CD4-positive, alpha-beta T cell (primary cell): Measurements from ENCODE around the gene C5orf34. TPM values are rescaled to one million over a fixed set of nuclear protein-coding genes. Genes with fewer than 3 reads are reported as not detected.

Source experiments
- ATAC-seq: fragments of 200-7000 bp; cut with Tn5 transposase; one replicate; pipeline ENCODE4 v1.10.0; 2022; ENCODE audit warnings: mild to moderate bottlenecking; ENCODE audit not compliant: poor library complexity
- CTCF ChIA-PET: fragments of 350-600 bp; sonication (Branson Sonifier 250); formaldehyde crosslinking; loops from one replicate; lab custom pipeline; 2021; ENCODE audit warnings: antibody characterized with exemption, inconsistent platforms; lab: Charles Lee
- POLR2A ChIA-PET: fragments of 350-600 bp; sonication (Branson Sonifier 250); formaldehyde crosslinking; loops from one replicate; lab custom pipeline; 2021; ENCODE audit warnings: antibody characterized with exemption, inconsistent platforms; lab: Charles Lee
- DNase-seq, 14 experiments: peaks; one replicate each; pipeline ENCODE4 v3.0.0-alpha.2; 2013 to 2020; ENCODE audit warnings: mixed read lengths in 2 of 14
- H3K27ac ChIP-seq, 2 donors: one replicate each; pipeline versions ENCODE4 v1.5.1 to v1.7.0; 2013; ENCODE audit warnings: low read length in 2 of 2, low read depth in 1 of 2, mild to moderate bottlenecking in 1 of 2
- H3K27me3 ChIP-seq, 2 experiments: 1 replicate in 1 of 2; 2 replicates in 1 of 2; pipeline versions ENCODE4 v1.6.1 to v1.7.0; 2013; ENCODE audit warnings: low read length in 2 of 2, control low read depth in 1 of 2, mild to moderate bottlenecking in 1 of 2, moderate library complexity in 1 of 2; ENCODE audit not compliant: insufficient read depth in 2 of 2, control insufficient read depth in 1 of 2
- H3K36me3 ChIP-seq: one replicate; pipeline ENCODE4 v1.6.1; 2013; ENCODE audit warnings: low read length, control low read depth; ENCODE audit not compliant: insufficient read depth
- H3K4me1 ChIP-seq: one replicate; pipeline ENCODE4 v1.6.1; 2013; ENCODE audit warnings: low read length, control low read depth; ENCODE audit not compliant: insufficient read depth
- H3K4me3 ChIP-seq: one replicate; pipeline ENCODE4 v1.5.1; 2013; ENCODE audit warnings: mild to moderate bottlenecking, low read length, moderate library complexity
- H3K9me3 ChIP-seq, 2 experiments: 1 replicate in 1 of 2; 2 replicates in 1 of 2; pipeline versions ENCODE4 v1.6.1 to v1.7.0; 2013; ENCODE audit warnings: low read length in 2 of 2, mild to moderate bottlenecking in 2 of 2, control low read depth in 1 of 2, moderate library complexity in 1 of 2; ENCODE audit not compliant: control insufficient read depth in 1 of 2, insufficient read depth in 1 of 2
- H3K27ac Mint-ChIP-seq: one replicate; pipeline ENCODE4 v1.8.0; 2020; ENCODE audit warnings: mixed read lengths
- H3K27me3 Mint-ChIP-seq: one replicate; pipeline ENCODE4 v1.8.0; 2021; ENCODE audit warnings: mixed read lengths
- H3K36me3 Mint-ChIP-seq: one replicate; pipeline ENCODE4 v1.8.0; 2021; ENCODE audit warnings: low read depth, mixed read lengths
- H3K4me1 Mint-ChIP-seq: one replicate; pipeline ENCODE4 v1.8.0; 2021; ENCODE audit warnings: low read depth, mixed read lengths
- H3K4me3 Mint-ChIP-seq: one replicate; pipeline ENCODE4 v1.8.0; 2020; ENCODE audit warnings: mild to moderate bottlenecking, mixed read lengths
- H3K9me3 Mint-ChIP-seq: one replicate; pipeline ENCODE4 v1.8.0; 2020; ENCODE audit warnings: mixed read lengths
- intact Hi-C, 2 experiments: fragments of 100-400 bp; cut with DNase I in 1 of 2; cut with micrococcal nuclease in 1 of 2; formaldehyde crosslinking; loops; one replicate each; pipeline versions ENCODE4 v1.15.1 to v1.9.0; 2023 to 2025; cut with DNase I, micrococcal nuclease
- total RNA-seq, 174 experiments: library from RNA in 2 of 174; stranded (reverse) in 2 of 174; gene quantifications; one replicate each; pipeline ENCODE4 v1.2.3 and lab custom pipeline; 2021 to 2026
- TF ChIP-seq, protein P1 (sequence below): fragments of 200-600 bp; IDR thresholded peaks from one replicate; pipeline ENCODE4 v1.8.0; 2022; ENCODE audit warnings: antibody characterized with exemption, mild to moderate bottlenecking

C5orf34 gene
- total RNA-seq, 2 experiments from 2014 or later = 0.88 to 1.2 TPM

DNA sequence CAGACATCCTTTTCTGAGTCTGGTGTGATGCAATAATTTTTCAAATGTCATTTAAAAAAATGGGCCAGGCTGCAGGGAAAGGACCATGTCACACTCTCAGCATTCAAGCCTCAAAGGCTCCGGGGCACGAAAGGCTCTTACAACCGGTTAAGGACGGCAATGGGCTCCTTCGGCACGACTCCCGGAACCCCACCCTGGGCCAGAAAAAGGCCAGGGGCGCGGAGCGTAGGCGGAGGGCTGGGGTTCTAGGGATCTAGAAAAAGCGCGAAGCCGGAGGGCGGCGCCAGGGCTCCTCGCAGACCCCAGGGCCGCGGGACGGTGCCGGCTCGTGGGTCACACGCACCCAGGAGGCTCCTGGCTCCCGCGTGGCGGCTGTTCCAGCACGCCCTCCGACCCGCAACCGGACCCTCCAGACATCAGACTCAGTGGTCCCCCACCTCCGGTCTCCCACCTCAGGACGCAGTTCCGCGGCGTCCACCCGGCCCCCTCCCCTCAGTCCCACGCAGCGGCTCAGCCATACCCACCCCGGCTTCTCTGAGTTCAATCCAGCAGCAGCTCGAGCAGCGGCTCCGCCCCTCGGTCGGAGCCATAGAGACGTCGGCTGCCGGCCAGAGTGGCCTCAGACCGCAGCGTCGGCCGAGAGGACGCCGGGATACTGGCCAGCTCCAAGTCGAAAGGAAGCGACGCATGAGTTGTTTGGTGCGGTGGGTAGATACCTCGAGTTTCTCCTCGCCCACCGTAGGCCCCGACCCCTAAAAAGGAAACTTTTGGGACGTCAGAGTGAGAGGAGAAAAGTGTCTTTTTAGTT is 31.4 kb downstream of the C5orf34 start, which contains the start of gene TMEM267:
Gene TMEM267, minus strand, starts transcription at position 568 of the 808 bp plus-strand sequence. CDS start 29,896 bp downstream, outside the sequence.
- Histone ChIP-seq H3K4me1 (peaks cover 18% of the 10 kb centered on the region), H3K36me3 (no peaks in the 10 kb centered on the region), H3K4me3 (peak within 1 kb of the TSS; percentile 77), H3K27me3 (no peaks in the 10 kb centered on the region), H3K27ac (peak within 1 kb of the TSS; percentile 95), H3K9me3 (no peaks in the 10 kb centered on the region)
- POLR2A ChIA-PET = interaction anchor here (0.7 to 4.2 kb wide), 64 partner anchors 8 to 1614 kb away, joined by 3 to 175 read pairs (median 7); partner anchors contain the start of genes ANXA2R, C5orf34, FBXO4 and HMGCS1
- intact Hi-C loops = loop anchor here (1.0 to 10.0 kb wide), 13 partner anchors 31 to 1579 kb away; partner anchors contain the start of genes C5orf34 (in 2 of the 2), HMGCS1 (in 2 of the 2), PAIP1 (in 2 of the 2) and NNT (in 1 of the 2)
- no peaks in the 10 kb centered on the region for H3K27me3 Mint-ChIP-seq
- TF ChIP-seq, protein P1, sequence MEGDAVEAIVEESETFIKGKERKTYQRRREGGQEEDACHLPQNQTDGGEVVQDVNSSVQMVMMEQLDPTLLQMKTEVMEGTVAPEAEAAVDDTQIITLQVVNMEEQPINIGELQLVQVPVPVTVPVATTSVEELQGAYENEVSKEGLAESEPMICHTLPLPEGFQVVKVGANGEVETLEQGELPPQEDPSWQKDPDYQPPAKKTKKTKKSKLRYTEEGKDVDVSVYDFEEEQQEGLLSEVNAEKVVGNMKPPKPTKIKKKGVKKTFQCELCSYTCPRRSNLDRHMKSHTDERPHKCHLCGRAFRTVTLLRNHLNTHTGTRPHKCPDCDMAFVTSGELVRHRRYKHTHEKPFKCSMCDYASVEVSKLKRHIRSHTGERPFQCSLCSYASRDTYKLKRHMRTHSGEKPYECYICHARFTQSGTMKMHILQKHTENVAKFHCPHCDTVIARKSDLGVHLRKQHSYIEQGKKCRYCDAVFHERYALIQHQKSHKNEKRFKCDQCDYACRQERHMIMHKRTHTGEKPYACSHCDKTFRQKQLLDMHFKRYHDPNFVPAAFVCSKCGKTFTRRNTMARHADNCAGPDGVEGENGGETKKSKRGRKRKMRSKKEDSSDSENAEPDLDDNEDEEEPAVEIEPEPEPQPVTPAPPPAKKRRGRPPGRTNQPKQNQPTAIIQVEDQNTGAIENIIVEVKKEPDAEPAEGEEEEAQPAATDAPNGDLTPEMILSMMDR = no peak
- peaks cover 17% of the 10 kb centered on the region for H3K36me3 Mint-ChIP-seq
- H3K27ac Mint-ChIP-seq = peak within 1 kb of the TSS; percentile 99
- CTCF ChIA-PET = interaction anchor here (0.5 to 2.8 kb wide), 30 partner anchors 9 to 1558 kb away, joined by 3 to 30 read pairs (median 5); partner anchors contain the start of genes C5orf34, FBXO4, HMGCS1 and NNT
- DNase-seq = peak; percentile 75 to 94 (median 84)
- peaks cover 61% of the 10 kb centered on the region for H3K4me1 Mint-ChIP-seq
- peak within 1 kb of the TSS; percentile 93 for H3K4me3 Mint-ChIP-seq
- H3K9me3 Mint-ChIP-seq = no peaks in the 10 kb centered on the region
- ATAC-seq = peak; percentile 77

DNA sequence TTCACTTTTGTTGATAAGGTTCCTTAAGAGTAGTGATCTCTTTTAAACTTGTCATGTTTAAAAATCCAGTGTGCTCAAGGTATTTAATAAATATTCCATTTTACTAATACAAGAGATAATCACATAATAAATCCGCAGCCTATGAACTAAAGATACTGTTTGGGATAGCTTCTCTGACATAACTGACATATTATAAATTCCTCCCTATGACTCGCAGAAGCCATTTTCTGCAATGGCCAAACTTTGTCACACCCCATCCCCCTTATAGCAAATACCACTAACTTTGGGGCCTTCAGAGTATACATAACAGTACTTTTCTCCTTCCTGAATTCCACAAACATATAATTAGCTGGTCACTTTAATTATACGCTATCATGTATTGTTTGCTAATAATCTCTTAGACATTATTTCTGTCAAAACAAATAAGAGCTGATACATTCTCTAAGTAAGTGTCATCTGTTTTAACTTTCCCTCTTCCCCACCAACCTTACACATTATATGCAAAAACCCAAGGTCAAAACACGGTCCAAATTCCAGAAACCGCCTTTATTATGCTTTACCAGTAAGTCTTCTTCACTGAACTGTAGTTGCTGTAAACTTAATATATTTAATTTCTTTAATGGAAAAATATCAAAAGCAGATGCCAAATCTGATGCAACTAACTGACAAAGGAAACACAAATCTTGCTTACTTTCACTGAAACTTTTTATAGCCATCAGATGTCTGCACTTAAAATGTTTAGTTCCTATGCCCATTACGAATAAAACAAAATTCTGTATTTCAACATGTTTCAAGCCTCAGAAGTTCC is 32.3 kb downstream of the C5orf34 start:
- TF ChIP-seq, protein P1 = no peak
- intact Hi-C loops = loop anchor here (2.0 to 10.0 kb wide), 8 partner anchors 32 to 1578 kb away; partner anchors contain the start of genes C5orf34 (in 1 of the 2), NNT (in 1 of the 2), RIMOC1 (in 1 of the 2) and ZNF131 (in 1 of the 2)
- DNase-seq = no peak
- Mint-ChIP-seq H3K27ac (peak overlapping the region; percentile 99), H3K4me3 (peak overlapping the region; percentile 93), H3K4me1 (peaks cover 63% of the 10 kb centered on the region), H3K36me3 (peaks cover 20% of the 10 kb centered on the region), H3K9me3 (no peaks in the 10 kb centered on the region), H3K27me3 (no peaks in the 10 kb centered on the region)
- H3K4me3 ChIP-seq = peak overlapping the region; percentile 77
- ChIA-PET CTCF (interaction anchor here (2.2 to 2.8 kb wide), 2 partner anchors 9 to 73 kb away, joined by 7 to 25 read pairs; partner anchors contain the start of gene PAIP1), POLR2A (interaction anchor here (2.6 to 4.2 kb wide), 9 partner anchors 32 to 474 kb away, joined by 34 to 175 read pairs (median 101); partner anchors contain the start of genes ANXA2R, C5orf34, HMGCS1 and NNT)
- no peaks in the 10 kb centered on the region for H3K27me3 ChIP-seq
- H3K36me3 ChIP-seq = no peaks in the 10 kb centered on the region
- H3K4me1 ChIP-seq = peaks cover 18% of the 10 kb centered on the region
- H3K9me3 ChIP-seq = no peaks in the 10 kb centered on the region
- no peak for ATAC-seq
- H3K27ac ChIP-seq = peak overlapping the region in 1 of 2 donors; percentile 95
